Stimulated activated naive CD8-positive, alpha-beta T cell treated with anti-CD3 and anti-CD28 coated beads, Interleukin-15, Interleukin-2, amounts not matched to agents 100 ng/mL and 50 ng/mL, for 24 hours (primary cell): ENCODE measurements around the gene FBRS.

Experiments
- H3K27ac Mint-ChIP-seq: one replicate; pipeline ENCODE4 v1.8.0; 2021; ENCODE audit warnings: mild to moderate bottlenecking, mixed read lengths
- H3K27me3 Mint-ChIP-seq: one replicate; pipeline ENCODE4 v1.8.0; 2021; ENCODE audit warnings: mixed read lengths
- H3K36me3 Mint-ChIP-seq: one replicate; pipeline ENCODE4 v1.8.0; 2021; ENCODE audit warnings: low read depth, mixed read lengths
- H3K4me1 Mint-ChIP-seq: one replicate; pipeline ENCODE4 v1.8.0; 2021; ENCODE audit warnings: low read depth, mixed read lengths
- H3K4me3 Mint-ChIP-seq: one replicate; pipeline ENCODE4 v1.8.0; 2021; ENCODE audit warnings: mild to moderate bottlenecking, mixed read lengths
- H3K9me3 Mint-ChIP-seq: one replicate; pipeline ENCODE4 v1.8.0; 2021; ENCODE audit warnings: mixed read lengths

The FBRS gene

GRCh38 chr16:30657866-30658730 is at the start of gene FBRS:
Gene FBRS (plus strand): TSS chr16:30658431. CDS start chr16:30659519, 1,088 bp downstream.
- Mint-ChIP-seq H3K4me3 (peak within 1 kb of the TSS; percentile 91), H3K36me3 (peaks cover 54% of the 10 kb centered on the region), H3K27ac (peak within 1 kb of the TSS; percentile 99), H3K9me3 (no peaks in the 10 kb centered on the region), H3K4me1 (peaks cover 50% of the 10 kb centered on the region), H3K27me3 (no peaks in the 10 kb centered on the region)

- H3K4me1 Mint-ChIP-seq, result peaks cover 20% of the 10 kb centered on the region
- H3K9me3 Mint-ChIP-seq, result no peaks in the 10 kb centered on the region
- no peaks in the 10 kb centered on the region for H3K27me3 Mint-ChIP-seq
- peaks cover 29% of the 10 kb centered on the region for H3K36me3 Mint-ChIP-seq
- peak overlapping the region; percentile 84 for H3K4me3 Mint-ChIP-seq
- peak overlapping the region; percentile 96 for H3K27ac Mint-ChIP-seq
These were observed 49.0 kb upstream of the FBRS start for GRCh38 chr16:30609002-30609925.

GRCh38 chr16:30609926-30610839 is 48.0 kb upstream of the FBRS start, which contains the start of gene ZNF689:
Gene ZNF689 (minus strand): TSS chr16:30610389. CDS start chr16:30610041, 348 bp downstream.
- Mint-ChIP-seq H3K27me3 (no peaks in the 10 kb centered on the region), H3K4me3 (peak within 1 kb of the TSS; percentile 84), H3K9me3 (no peaks in the 10 kb centered on the region), H3K36me3 (peaks cover 22% of the 10 kb centered on the region), H3K27ac (peak within 1 kb of the TSS; percentile 96), H3K4me1 (peaks cover 20% of the 10 kb centered on the region)

GRCh38 chr16:30615358-30616091 is 42.7 kb upstream of the FBRS start:
- Mint-ChIP-seq H3K27me3 (no peaks in the 10 kb centered on the region), H3K4me3 (no peak overlapping the region), H3K27ac (no peak overlapping the region), H3K4me1 (peaks cover 2% of the 10 kb centered on the region), H3K9me3 (no peaks in the 10 kb centered on the region), H3K36me3 (no peaks in the 10 kb centered on the region)

GRCh38 chr16:30619202-30619601 is 39.0 kb upstream of the FBRS start:
- no peaks in the 10 kb centered on the region for H3K27me3 Mint-ChIP-seq
- H3K36me3 Mint-ChIP-seq, result no peaks in the 10 kb centered on the region
- no peak overlapping the region for H3K27ac Mint-ChIP-seq
- H3K4me3 Mint-ChIP-seq, result no peak overlapping the region
- H3K4me1 Mint-ChIP-seq, result no peaks in the 10 kb centered on the region
- H3K9me3 Mint-ChIP-seq, result no peaks in the 10 kb centered on the region

- Mint-ChIP-seq H3K27me3 (no peaks in the 10 kb centered on the region), H3K4me1 (no peaks in the 10 kb centered on the region), H3K4me3 (no peak overlapping the region), H3K36me3 (no peaks in the 10 kb centered on the region), H3K9me3 (no peaks in the 10 kb centered on the region), H3K27ac (no peak overlapping the region)
These were observed 38.6 kb upstream of the FBRS start for GRCh38 chr16:30619638-30620037.

GRCh38 chr16:30620169-30620568 is 38.1 kb upstream of the FBRS start:
- no peaks in the 10 kb centered on the region for H3K36me3 Mint-ChIP-seq

GRCh38 chr16:30621765-30622164 is 36.5 kb upstream of the FBRS start:
- Mint-ChIP-seq H3K4me3 (no peak overlapping the region), H3K4me1 (no peaks in the 10 kb centered on the region), H3K27me3 (no peaks in the 10 kb centered on the region), H3K36me3 (no peaks in the 10 kb centered on the region), H3K9me3 (no peaks in the 10 kb centered on the region), H3K27ac (no peak overlapping the region)

More at GRCh38 chr16:30620169-30620568, 38.1 kb upstream of the FBRS start:
- no peak overlapping the region for H3K27ac Mint-ChIP-seq
- H3K27me3 Mint-ChIP-seq, result no peaks in the 10 kb centered on the region
- no peak overlapping the region for H3K4me3 Mint-ChIP-seq
- H3K9me3 Mint-ChIP-seq, result no peaks in the 10 kb centered on the region
- H3K4me1 Mint-ChIP-seq, result no peaks in the 10 kb centered on the region

GRCh38 chr16:30622455-30623032 is 35.7 kb upstream of the FBRS start:
- H3K36me3 Mint-ChIP-seq, result no peaks in the 10 kb centered on the region
- H3K4me1 Mint-ChIP-seq, result no peaks in the 10 kb centered on the region
- no peak overlapping the region for H3K4me3 Mint-ChIP-seq
- no peak overlapping the region for H3K27ac Mint-ChIP-seq
- no peaks in the 10 kb centered on the region for H3K9me3 Mint-ChIP-seq
- no peaks in the 10 kb centered on the region for H3K27me3 Mint-ChIP-seq

GRCh38 chr16:30623536-30624283 is 34.5 kb upstream of the FBRS start:
- Mint-ChIP-seq H3K36me3 (no peaks in the 10 kb centered on the region), H3K9me3 (no peaks in the 10 kb centered on the region), H3K27me3 (no peaks in the 10 kb centered on the region), H3K4me1 (peaks cover 3% of the 10 kb centered on the region), H3K27ac (no peak overlapping the region), H3K4me3 (no peak overlapping the region)

- H3K9me3 Mint-ChIP-seq, result no peaks in the 10 kb centered on the region
- no peak overlapping the region for H3K27ac Mint-ChIP-seq
- H3K36me3 Mint-ChIP-seq, result no peaks in the 10 kb centered on the region
- H3K4me1 Mint-ChIP-seq, result peaks cover 6% of the 10 kb centered on the region
- H3K27me3 Mint-ChIP-seq, result no peaks in the 10 kb centered on the region
- no peak overlapping the region for H3K4me3 Mint-ChIP-seq
These were observed 32.0 kb upstream of the FBRS start for GRCh38 chr16:30626236-30626635.

GRCh38 chr16:30628628-30629540 is 29.3 kb upstream of the FBRS start:
- peak overlapping the region; percentile 76 for H3K4me3 Mint-ChIP-seq
- H3K9me3 Mint-ChIP-seq, result no peaks in the 10 kb centered on the region
- no peaks in the 10 kb centered on the region for H3K27me3 Mint-ChIP-seq
- H3K36me3 Mint-ChIP-seq, result no peaks in the 10 kb centered on the region
- H3K4me1 Mint-ChIP-seq, result peaks cover 7% of the 10 kb centered on the region
- peak overlapping the region; percentile 78 for H3K27ac Mint-ChIP-seq
